Activated naive CD4-positive, alpha-beta T cell treated with anti-CD3 and anti-CD28 coated beads, Interleukin-2, amount 10 ng/mL, durations not matched to agents 7 days and 5 days (primary cell): ENCODE data around the gene CALML6.

Experiments
- CTCF ChIA-PET: fragments of 350-600 bp; sonication (Branson Sonifier 250); formaldehyde crosslinking; loops from one replicate; lab custom pipeline; 2021; ENCODE audit warnings: antibody characterized with exemption; lab: Charles Lee
- DNase-seq: peaks from one replicate; pipeline ENCODE4 v3.0.0-alpha.2; 2020
- H3K27ac Mint-ChIP-seq: one replicate; pipeline ENCODE4 v1.8.0; 2021; ENCODE audit warnings: mild to moderate bottlenecking, moderate library complexity, mixed read lengths
- H3K27me3 Mint-ChIP-seq: one replicate; pipeline ENCODE4 v1.8.0; 2021; ENCODE audit warnings: mild to moderate bottlenecking, mixed read lengths
- H3K36me3 Mint-ChIP-seq: one replicate; pipeline ENCODE4 v1.8.0; 2021; ENCODE audit warnings: mixed read lengths
- H3K4me1 Mint-ChIP-seq: one replicate; pipeline ENCODE4 v1.8.0; 2021; ENCODE audit warnings: mixed read lengths
- H3K4me3 Mint-ChIP-seq: one replicate; pipeline ENCODE4 v1.8.0; 2021; ENCODE audit warnings: mild to moderate bottlenecking, moderate library complexity, mixed read lengths
- H3K9me3 Mint-ChIP-seq: one replicate; pipeline ENCODE4 v1.8.0; 2021; ENCODE audit warnings: mixed read lengths

CALML6 gene

GRCh38 chr1:1910651-1911331 lies 4.3 kb upstream of the CALML6 start:
- H3K27me3 Mint-ChIP-seq: peaks cover 35% of the 10 kb centered on the region
- H3K27ac Mint-ChIP-seq: no peak overlapping the region
- H3K36me3 Mint-ChIP-seq: no peaks in the 10 kb centered on the region
- peaks cover 20% of the 10 kb centered on the region for H3K4me1 Mint-ChIP-seq
- H3K4me3 Mint-ChIP-seq: peak overlapping the region; percentile 74
- CTCF ChIA-PET: no interaction called here
- no peaks in the 10 kb centered on the region for H3K9me3 Mint-ChIP-seq
- no peak for DNase-seq

- H3K27me3 Mint-ChIP-seq: peaks cover 42% of the 10 kb centered on the region
- H3K9me3 Mint-ChIP-seq: no peaks in the 10 kb centered on the region
- CTCF ChIA-PET: no interaction called here
- H3K36me3 Mint-ChIP-seq: no peaks in the 10 kb centered on the region
- H3K4me1 Mint-ChIP-seq: peaks cover 15% of the 10 kb centered on the region
- peak overlapping the region; percentile 12 for H3K4me3 Mint-ChIP-seq
- peak overlapping the region; percentile 62 for H3K27ac Mint-ChIP-seq
- no peak for DNase-seq
Measured at GRCh38 chr1:1911350-1912041, 3.6 kb upstream of the CALML6 start.

- Mint-ChIP-seq H3K27ac (no peak overlapping the region), H3K9me3 (no peaks in the 10 kb centered on the region), H3K27me3 (peaks cover 60% of the 10 kb centered on the region), H3K4me3 (no peak overlapping the region), H3K4me1 (peaks cover 14% of the 10 kb centered on the region), H3K36me3 (no peaks in the 10 kb centered on the region)
- CTCF ChIA-PET: no interaction called here
- DNase-seq: no peak
Measured at GRCh38 chr1:1914101-1914970, 724 bp upstream of the CALML6 start.

- no peak for DNase-seq
- Mint-ChIP-seq H3K9me3 (no peaks in the 10 kb centered on the region), H3K36me3 (no peaks in the 10 kb centered on the region), H3K4me1 (peaks cover 7% of the 10 kb centered on the region), H3K27ac (no peak overlapping the region), H3K4me3 (peak overlapping the region; percentile 31), H3K27me3 (peaks cover 59% of the 10 kb centered on the region)
- CTCF ChIA-PET: no interaction called here
Measured at GRCh38 chr1:1915911-1916840, 1.1 kb downstream of the CALML6 start.

GRCh38 chr1:1916851-1917251 lies 1.8 kb downstream of the CALML6 start:
- CTCF ChIA-PET: no interaction called here
- Mint-ChIP-seq H3K4me1 (peaks cover 7% of the 10 kb centered on the region), H3K4me3 (peak overlapping the region; percentile 21), H3K27ac (no peak overlapping the region), H3K9me3 (no peaks in the 10 kb centered on the region), H3K27me3 (peaks cover 52% of the 10 kb centered on the region), H3K36me3 (no peaks in the 10 kb centered on the region)
- DNase-seq: no peak

- no peak overlapping the region for H3K27ac Mint-ChIP-seq
- no peaks in the 10 kb centered on the region for H3K36me3 Mint-ChIP-seq
- CTCF ChIA-PET: no interaction called here
- no peak overlapping the region for H3K4me3 Mint-ChIP-seq
- H3K9me3 Mint-ChIP-seq: no peaks in the 10 kb centered on the region
- peaks cover 7% of the 10 kb centered on the region for H3K4me1 Mint-ChIP-seq
- no peak for DNase-seq
- peaks cover 51% of the 10 kb centered on the region for H3K27me3 Mint-ChIP-seq
Measured at GRCh38 chr1:1917304-1917976, 2.4 kb downstream of the CALML6 start.

GRCh38 chr1:1917995-1918900 lies 3.2 kb downstream of the CALML6 start:
- Mint-ChIP-seq H3K27me3 (peaks cover 50% of the 10 kb centered on the region), H3K27ac (no peak overlapping the region), H3K36me3 (no peaks in the 10 kb centered on the region), H3K4me1 (peaks cover 7% of the 10 kb centered on the region), H3K9me3 (no peaks in the 10 kb centered on the region), H3K4me3 (peak overlapping the region; percentile 53)
- CTCF ChIA-PET: interaction anchor here (1.4 kb wide), 1 partner anchor 127 kb away, joined by 3 read pairs; no protein-coding TSS in a partner anchor
- DNase-seq: no peak

GRCh38 chr1:1918901-1919303 lies 3.8 kb downstream of the CALML6 start, which contains the start of gene TMEM52:
TSS of gene TMEM52 (minus strand) at chr1:1919279. CDS start at chr1:1919265, 14 bp downstream.
- CTCF ChIA-PET: interaction anchor here (1.4 kb wide), 1 partner anchor 126 kb away, joined by 3 read pairs; no protein-coding TSS in a partner anchor
- Mint-ChIP-seq H3K9me3 (no peaks in the 10 kb centered on the region), H3K27me3 (peaks cover 44% of the 10 kb centered on the region), H3K4me1 (peaks cover 7% of the 10 kb centered on the region), H3K27ac (peak within 1 kb of the TSS; percentile 75), H3K4me3 (peak within 1 kb of the TSS; percentile 69), H3K36me3 (no peaks in the 10 kb centered on the region)
- no peak for DNase-seq

- peak; percentile 99 for DNase-seq
- Mint-ChIP-seq H3K27me3 (peaks cover 38% of the 10 kb centered on the region), H3K36me3 (no peaks in the 10 kb centered on the region), H3K27ac (peak overlapping the region; percentile 75), H3K9me3 (no peaks in the 10 kb centered on the region), H3K4me3 (peak overlapping the region; percentile 69), H3K4me1 (peaks cover 7% of the 10 kb centered on the region)
- CTCF ChIA-PET: interaction anchor here (1.4 kb wide), 1 partner anchor 125 kb away, joined by 3 read pairs; no protein-coding TSS in a partner anchor
Measured at GRCh38 chr1:1919304-1920056, 4.4 kb downstream of the CALML6 start.

- no peak for DNase-seq
- Mint-ChIP-seq H3K27ac (no peak overlapping the region), H3K27me3 (peaks cover 31% of the 10 kb centered on the region), H3K4me1 (peaks cover 7% of the 10 kb centered on the region), H3K4me3 (no peak overlapping the region), H3K36me3 (no peaks in the 10 kb centered on the region), H3K9me3 (no peaks in the 10 kb centered on the region)
- CTCF ChIA-PET: interaction anchor here (1.4 kb wide), 1 partner anchor 125 kb away, joined by 3 read pairs; no protein-coding TSS in a partner anchor
Measured at GRCh38 chr1:1920057-1920607, 5.1 kb downstream of the CALML6 start.

GRCh38 chr1:1920608-1921458 lies 5.8 kb downstream of the CALML6 start:
- Mint-ChIP-seq H3K36me3 (no peaks in the 10 kb centered on the region), H3K4me3 (no peak overlapping the region), H3K4me1 (peaks cover 7% of the 10 kb centered on the region), H3K9me3 (no peaks in the 10 kb centered on the region), H3K27ac (no peak overlapping the region), H3K27me3 (peaks cover 24% of the 10 kb centered on the region)
- no peak for DNase-seq
- CTCF ChIA-PET: no interaction called here
